Esophagus muscularis mucosa (tissue), 4 donors: ENCODE results near the gene CDA. TPM values are rescaled to one million over a fixed set of nuclear protein-coding genes. Genes with fewer than 3 reads are reported as not detected.

Source experiments
- DNase-seq: peaks from one replicate; pipeline ENCODE4 v3.0.0-alpha.2; 2017; ENCODE audit errors: extremely low spot score
- H3K27ac ChIP-seq, 4 donors: fragments of 200-600 bp; sonication (generic); replicated peaks in 1 of 4; 1 replicate in 3 of 4; 2 replicates in 1 of 4; pipeline ENCODE4 v1.5.1; 2016 to 2019; ENCODE audit warnings: mild to moderate bottlenecking in 1 of 4
- H3K27me3 ChIP-seq, 4 donors: fragments of 200-600 bp; sonication (generic); one replicate each; pipeline versions ENCODE4 v1.5.1 to v1.6.0; 2016 to 2019
- H3K36me3 ChIP-seq, 4 donors: fragments of 200-600 bp; sonication (generic); one replicate each; pipeline ENCODE4 v1.5.1; 2016 to 2019
- H3K4me1 ChIP-seq, 4 donors: fragments of 200-600 bp; sonication (generic); one replicate each; pipeline ENCODE4 v1.5.1; 2016 to 2019
- H3K4me3 ChIP-seq, 4 donors: fragments of 200-600 bp; sonication (generic); 1 replicate in 2 of 4; 2 replicates in 2 of 4; pipeline ENCODE4 v1.5.1; 2016 to 2019; ENCODE audit warnings: mild to moderate bottlenecking in 4 of 4, moderate library complexity in 1 of 4
- H3K9me3 ChIP-seq, 4 donors: fragments of 200-600 bp; sonication (generic); 1 replicate in 3 of 4; 2 replicates in 1 of 4; pipeline ENCODE4 v1.5.1; 2016 to 2019
- CTCF ChIP-seq, 3 experiments: fragments of 200-600 bp in 2 of 3; fragments of 450-650 bp in 1 of 3; sonication (generic) in 2 of 3; IDR thresholded peaks; one replicate each; pipeline ENCODE4 v1.5.1; 2017 to 2019; ENCODE audit warnings: antibody characterized with exemption in 3 of 3, mild to moderate bottlenecking in 2 of 3, moderate library complexity in 1 of 3
- EP300 ChIP-seq: sonication (generic); formaldehyde crosslinking; IDR thresholded peaks from one replicate; pipeline ENCODE4 v1.6.1; 2017; ENCODE audit warnings: antibody characterized with exemption
- POLR2A ChIP-seq: fragments of 450-650 bp; IDR thresholded peaks from one replicate; pipeline ENCODE4 v1.6.1; 2017; ENCODE audit warnings: antibody characterized with exemption, moderate library complexity, mild to moderate bottlenecking, low read depth
- POLR2AphosphoS5 ChIP-seq, 2 donors: sonication (generic); formaldehyde crosslinking; IDR thresholded peaks; one replicate each; pipeline ENCODE4 v1.6.1; 2017; ENCODE audit warnings: antibody characterized with exemption in 2 of 2
- WGBS: methylation state at CpG from one replicate; pipeline ENCODE4 v1.1.5; 2018; 5-methylcytosine and 5-hydroxymethylcytosine counted together
- intact Hi-C: fragments of 100-400 bp; cut with DNase I; formaldehyde crosslinking; loops from one replicate; pipeline ENCODE4 v1.15.1; 2023
- total RNA-seq, 4 donors: library from RNA; depleted of rRNA; stranded (reverse); fragments of >200 nt; gene quantifications; one replicate each; pipeline versions ENCODE4 v1.1.0 to v1.2.1, GENCODE V29; 2016

CDA gene
- total RNA-seq, 4 donors from 2014 or later = 1.7 to 7.5 (median 6.0) TPM

GRCh38 chr1:20609541-20609940, 20.6 kb downstream of the CDA start:
- no peak for DNase-seq
- Histone ChIP-seq H3K27ac (no peak overlapping the region), H3K27me3 (no peaks in the 10 kb centered on the region), H3K4me1 (peaks cover 13 to 17% (median 14%) of the 10 kb centered on the region in 4 donors), H3K4me3 (no peak overlapping the region), H3K36me3 (no peaks in the 10 kb centered on the region), H3K9me3 (no peaks in the 10 kb centered on the region)
- WGBS = 91% methylated on average over 6 of the region's 6 CpGs
- TF ChIP-seq EP300 = no peak
- TF ChIP-seq POLR2AphosphoS5 (IDR thresholded peaks at IDR 0.05) = no peak
- TF ChIP-seq POLR2A = no peak
- no peak for TF ChIP-seq CTCF (IDR thresholded peaks at IDR 0.05)
- intact Hi-C loops = no loop called here

GRCh38 chr1:20610970-20611369, 22.1 kb downstream of the CDA start:
- 88% methylated on average over 2 of the region's 2 CpGs for WGBS
- TF ChIP-seq CTCF (IDR thresholded peaks at IDR 0.05) (no peak), EP300 (no peak), POLR2AphosphoS5 (IDR thresholded peaks at IDR 0.05) (no peak), POLR2A (no peak)
- Histone ChIP-seq H3K27me3 (no peaks in the 10 kb centered on the region), H3K4me3 (no peak overlapping the region), H3K27ac (no peak overlapping the region), H3K9me3 (no peaks in the 10 kb centered on the region), H3K36me3 (no peaks in the 10 kb centered on the region), H3K4me1 (peaks cover 14 to 19% (median 17%) of the 10 kb centered on the region in 4 donors)
- DNase-seq = no peak
- intact Hi-C loops = no loop called here

GRCh38 chr1:20611652-20612051, 22.8 kb downstream of the CDA start:
- 98% methylated on average over 5 of the region's 5 CpGs for WGBS
- no peak for TF ChIP-seq EP300
- TF ChIP-seq CTCF (IDR thresholded peaks at IDR 0.05) = no peak
- no peak for TF ChIP-seq POLR2A
- no peak for TF ChIP-seq POLR2AphosphoS5 (IDR thresholded peaks at IDR 0.05)
- peaks cover 18 to 24% (median 23%) of the 10 kb centered on the region in 4 donors for H3K4me1 ChIP-seq
- H3K27me3 ChIP-seq = no peaks in the 10 kb centered on the region
- H3K4me3 ChIP-seq = no peak overlapping the region
- H3K36me3 ChIP-seq = no peaks in the 10 kb centered on the region
- intact Hi-C loops = no loop called here
- no peaks in the 10 kb centered on the region for H3K9me3 ChIP-seq
- DNase-seq = no peak
- H3K27ac ChIP-seq = no peak overlapping the region

GRCh38 chr1:20612221-20612746, 23.4 kb downstream of the CDA start:
- TF ChIP-seq CTCF (IDR thresholded peaks at IDR 0.05) = no peak
- no peak for TF ChIP-seq POLR2AphosphoS5 (IDR thresholded peaks at IDR 0.05)
- no peak for TF ChIP-seq EP300
- no peak for TF ChIP-seq POLR2A
- Histone ChIP-seq H3K9me3 (no peaks in the 10 kb centered on the region), H3K4me1 (peaks cover 18 to 28% (median 25%) of the 10 kb centered on the region in 4 donors), H3K27me3 (no peaks in the 10 kb centered on the region), H3K36me3 (no peaks in the 10 kb centered on the region), H3K4me3 (no peak overlapping the region), H3K27ac (no peak overlapping the region)
- DNase-seq = no peak
- WGBS = 85% methylated on average over 10 of the region's 11 CpGs
- intact Hi-C loops = no loop called here

- 63% methylated on average over 3 of the region's 3 CpGs for WGBS
- H3K9me3 ChIP-seq = no peaks in the 10 kb centered on the region
- H3K4me1 ChIP-seq = peaks cover 18 to 28% (median 25%) of the 10 kb centered on the region in 4 donors
- H3K4me3 ChIP-seq = no peak overlapping the region
- peak overlapping the region; percentile 46 to 81 (median 72) for H3K27ac ChIP-seq
- intact Hi-C loops = loop anchor here (2.0 kb wide), 1 partner anchor 19 kb away; the partner anchor contains the start of gene PINK1
- DNase-seq = no peak
- TF ChIP-seq POLR2AphosphoS5 (IDR thresholded peaks at IDR 0.05) = no peak
- no peaks in the 10 kb centered on the region for H3K36me3 ChIP-seq
- H3K27me3 ChIP-seq = no peaks in the 10 kb centered on the region
These were observed 25.3 kb downstream of the CDA start for GRCh38 chr1:20614131-20614579.
